HEK293 (cell line): ENCODE results near the gene NELFB.

Source experiments
- CTCF ChIA-PET: fragments of 350-600 bp; formaldehyde crosslinking; extraction: SDS; loops from one replicate; lab custom pipeline; 2021; ENCODE audit warnings: antibody characterized with exemption; lab: Yijun Ruan, JAX
- POLR2A ChIA-PET: fragments of 300-600 bp; formaldehyde crosslinking; extraction: SDS; loops from one replicate; lab custom pipeline; 2020; ENCODE audit warnings: antibody characterized with exemption, inconsistent platforms; lab: Yijun Ruan, JAX
- H3K27ac ChIP-seq: fragments of 200-500 bp; sonication (Bioruptor generic); 2 replicates; pipeline ENCODE4 v1.5.1; 2014; ENCODE audit warnings: low read depth, low read length, control low read depth, inconsistent platforms; ENCODE audit errors: extremely low read depth
- H3K36me3 ChIP-seq, 2 experiments: fragments of 200-500 bp in 1 of 2; sonication (Bioruptor generic) in 1 of 2; 1 replicate in 1 of 2; 2 replicates in 1 of 2; pipeline ENCODE4 v1.5.1; 2014 to 2017; ENCODE audit warnings: inconsistent platforms in 2 of 2, low read length in 2 of 2; ENCODE audit not compliant: control insufficient read depth in 2 of 2, insufficient read depth in 1 of 2
- H3K4me1 ChIP-seq: fragments of 200-500 bp; sonication (Bioruptor generic); 2 replicates; pipeline ENCODE4 v1.5.1; 2014; ENCODE audit warnings: mild to moderate bottlenecking, low read length, inconsistent platforms; ENCODE audit not compliant: control insufficient read depth, insufficient read depth
- H3K4me3 ChIP-seq: 2 replicates; pipeline ENCODE4 v1.5.1; 2011; ENCODE audit warnings: low read depth, mild to moderate bottlenecking, control low read depth, low read length, moderate library complexity
- H3K9me3 ChIP-seq: fragments of 200-500 bp; sonication (Bioruptor generic); 2 replicates; pipeline ENCODE4 v1.5.1; 2014; ENCODE audit warnings: low read depth, low read length, inconsistent platforms; ENCODE audit not compliant: control insufficient read depth, insufficient read depth
- BCL11B ChIP-seq: fragments of 450-650 bp; formaldehyde crosslinking; IDR thresholded peaks from 2 replicates; pipeline ENCODE4 v1.5.1; 2016; ENCODE audit warnings: low read depth, missing biosample characterization, missing genetic modification characterization
- EGR2 ChIP-seq: fragments of 450-650 bp; formaldehyde crosslinking; IDR thresholded peaks from 2 replicates; pipeline ENCODE4 v1.5.1; 2016; ENCODE audit warnings: low read depth, missing biosample characterization, missing genetic modification characterization
- GLI4 ChIP-seq: fragments of 450-650 bp; formaldehyde crosslinking; IDR thresholded peaks from 2 replicates; pipeline ENCODE4 v1.5.1; 2016; ENCODE audit warnings: missing biosample characterization, missing genetic modification characterization
- HIC1 ChIP-seq: fragments of 450-650 bp; formaldehyde crosslinking; IDR thresholded peaks from 2 replicates; pipeline ENCODE4 v1.5.1; 2016; ENCODE audit warnings: missing biosample characterization, missing genetic modification characterization
- KLF1 ChIP-seq: fragments of 450-650 bp; formaldehyde crosslinking; IDR thresholded peaks from 2 replicates; pipeline ENCODE4 v1.5.1; 2016; ENCODE audit warnings: missing biosample characterization, missing genetic modification characterization
- KLF10 ChIP-seq: fragments of 450-650 bp; IDR thresholded peaks from 2 replicates; pipeline ENCODE4 v1.5.1; 2018; ENCODE audit warnings: missing biosample characterization, mild to moderate bottlenecking, missing genetic modification characterization
- KLF8 ChIP-seq: fragments of 450-650 bp; formaldehyde crosslinking; IDR thresholded peaks from 2 replicates; pipeline ENCODE4 v1.5.1; 2016; ENCODE audit warnings: missing biosample characterization, missing genetic modification characterization
- MYNN ChIP-seq: fragments of 450-650 bp; formaldehyde crosslinking; IDR thresholded peaks from 2 replicates; pipeline ENCODE4 v1.5.1; 2016; ENCODE audit warnings: missing biosample characterization, missing genetic modification characterization, borderline replicate concordance
- MZF1 ChIP-seq: fragments of 450-650 bp; formaldehyde crosslinking; IDR thresholded peaks from 2 replicates; pipeline ENCODE4 v1.5.1; 2017; ENCODE audit warnings: missing biosample characterization, missing genetic modification characterization, borderline replicate concordance
- RBAK ChIP-seq: fragments of 450-650 bp; formaldehyde crosslinking; IDR thresholded peaks from 2 replicates; pipeline ENCODE4 v1.5.1; 2016; ENCODE audit warnings: missing biosample characterization, missing genetic modification characterization
- SP2 ChIP-seq: fragments of 450-650 bp; formaldehyde crosslinking; IDR thresholded peaks from 2 replicates; pipeline ENCODE4 v1.5.1; 2016; ENCODE audit warnings: missing biosample characterization, missing genetic modification characterization
- ZBTB20 ChIP-seq: fragments of 450-650 bp; formaldehyde crosslinking; IDR thresholded peaks from 2 replicates; pipeline ENCODE4 v1.5.1; 2016; ENCODE audit warnings: missing biosample characterization, missing genetic modification characterization
- ZBTB7A ChIP-seq: fragments of 450-650 bp; formaldehyde crosslinking; IDR thresholded peaks from 2 replicates; pipeline ENCODE4 v1.5.1; 2016; ENCODE audit warnings: low read depth, missing biosample characterization, missing genetic modification characterization
- ZBTB8A ChIP-seq: fragments of 450-650 bp; formaldehyde crosslinking; IDR thresholded peaks from 2 replicates; pipeline ENCODE4 v1.5.1; 2016; ENCODE audit warnings: missing biosample characterization, missing genetic modification characterization
- ZFHX2 ChIP-seq: fragments of 450-650 bp; formaldehyde crosslinking; conservative IDR thresholded peaks from 2 replicates; pipeline ENCODE4 v1.5.1; 2016; ENCODE audit warnings: missing biosample characterization, missing genetic modification characterization
- ZIC2 ChIP-seq: fragments of 450-650 bp; formaldehyde crosslinking; IDR thresholded peaks from 2 replicates; pipeline ENCODE4 v1.5.1; 2016; ENCODE audit warnings: missing biosample characterization, missing genetic modification characterization
- ZNF174 ChIP-seq: fragments of 450-650 bp; formaldehyde crosslinking; IDR thresholded peaks from 2 replicates; pipeline ENCODE4 v1.5.0; 2017; ENCODE audit warnings: missing biosample characterization, mild to moderate bottlenecking, missing genetic modification characterization
- ZNF24 ChIP-seq: fragments of 450-650 bp; formaldehyde crosslinking; IDR thresholded peaks from 2 replicates; pipeline ENCODE4 v1.5.1; 2016; ENCODE audit warnings: missing biosample characterization, missing genetic modification characterization
- ZNF266 ChIP-seq: fragments of 450-650 bp; formaldehyde crosslinking; IDR thresholded peaks from 2 replicates; pipeline ENCODE4 v1.5.1; 2016; ENCODE audit warnings: missing biosample characterization, missing genetic modification characterization, low read depth
- ZNF362 ChIP-seq: fragments of 450-650 bp; formaldehyde crosslinking; IDR thresholded peaks from 2 replicates; pipeline ENCODE4 v1.5.1; 2016; ENCODE audit warnings: missing biosample characterization, missing genetic modification characterization
- ZNF513 ChIP-seq: fragments of 450-650 bp; IDR thresholded peaks from 2 replicates; pipeline ENCODE4 v1.5.1; 2018; ENCODE audit warnings: missing biosample characterization, missing genetic modification characterization
- ZNF548 ChIP-seq: fragments of 450-650 bp; formaldehyde crosslinking; IDR thresholded peaks from 2 replicates; pipeline ENCODE4 v1.5.1; 2016; ENCODE audit warnings: missing biosample characterization, missing genetic modification characterization
- ZNF600 ChIP-seq: fragments of 450-650 bp; formaldehyde crosslinking; IDR thresholded peaks from 2 replicates; pipeline ENCODE4 v1.5.1; 2016; ENCODE audit warnings: missing biosample characterization, missing genetic modification characterization

NELFB gene

GRCh38 chr9:137305060-137305797 is 50.1 kb downstream of the NELFB start:
- no peak overlapping the region for H3K4me3 ChIP-seq
- POLR2A ChIA-PET = interaction anchor here (1.1 kb wide), 1 partner anchor 11 kb away, joined by 3 read pairs; no protein-coding TSS in a partner anchor
- H3K9me3 ChIP-seq = no peaks in the 10 kb centered on the region
- TF ChIP-seq KLF10 (no peak), SP2 (tag by site-specific recombination) (peak; percentile 42), MYNN (tag by site-specific recombination) (no peak), ZNF600 (tag by site-specific recombination) (peak; percentile 55; the same call in 1 of the 2 replicates), ZNF174 (tag by site-specific recombination) (no peak), ZBTB8A (tag by site-specific recombination) (0 out of 2 replicates have a peak, but pooled peaks have one; percentile 6), KLF8 (peak; percentile 22; the same call in 1 of the 2 replicates), ZBTB7A (tag by site-specific recombination) (0 out of 2 replicates have a peak, but pooled peaks have one; percentile 18), ZNF266 (tag by site-specific recombination) (no peak), ZFHX2 (tag by site-specific recombination) (peak; percentile 88), HIC1 (tag by site-specific recombination) (0 out of 2 replicates have a peak, but pooled peaks have one; percentile 1), BCL11B (tag by site-specific recombination) (peak; percentile 39; the same call in 1 of the 2 replicates), EGR2 (tag by site-specific recombination) (peak; percentile 81), ZBTB20 (peak; percentile 84), ZNF362 (no peak)
- H3K36me3 ChIP-seq = no peaks in the 10 kb centered on the region
- H3K4me1 ChIP-seq = peaks cover 5% of the 10 kb centered on the region
- CTCF ChIA-PET = interaction anchor here (0.7 to 1.1 kb wide), 3 partner anchors 33 to 117 kb away, joined by 3 to 4 read pairs (median 3); partner anchors contain the start of genes EXD3 and NOXA1
- no peak overlapping the region for H3K27ac ChIP-seq

- CTCF ChIA-PET = no interaction called here
- Histone ChIP-seq H3K36me3 (no peaks in the 10 kb centered on the region), H3K27ac (no peak overlapping the region), H3K9me3 (no peaks in the 10 kb centered on the region), H3K4me1 (peaks cover 4% of the 10 kb centered on the region; the same call in 1 of the 2 replicates), H3K4me3 (no peak overlapping the region)
- POLR2A ChIA-PET = no interaction called here
- TF ChIP-seq ZNF24 = no peak
- no peak for TF ChIP-seq ZIC2 (tag by site-specific recombination)
- TF ChIP-seq ZNF548 = no peak
- TF ChIP-seq GLI4 (tag by site-specific recombination) = no peak
- TF ChIP-seq KLF1 = peak; percentile 37; the same call in 1 of the 2 replicates
- no peak for TF ChIP-seq MZF1 (tag by site-specific recombination)
- TF ChIP-seq ZNF513 (tag by site-specific recombination) = no peak
- no peak for TF ChIP-seq ZNF174 (tag by site-specific recombination)
- 0 out of 2 replicates have a peak, but pooled peaks have one; percentile 6 for TF ChIP-seq HIC1 (tag by site-specific recombination)
- TF ChIP-seq RBAK (tag by site-specific recombination) = no peak
These were observed 50.6 kb downstream of the NELFB start for GRCh38 chr9:137305798-137306065.
